Aorta (tissue), 5 donors: Measurements from ENCODE around the gene ALS2CL. TPM values are rescaled to one million over a fixed set of nuclear protein-coding genes. Genes with fewer than 3 reads are reported as not detected.

ENCODE experiments used
- ATAC-seq: fragments of 200-7000 bp; cut with Tn5 transposase; one replicate; pipeline ENCODE4 v1.9.1; 2022; ENCODE audit warnings: moderate library complexity; ENCODE audit not compliant: low FRiP score
- DNase-seq, 2 donors: peaks; one replicate each; pipeline ENCODE4 v3.0.0-alpha.2; 2020
- H3K27ac ChIP-seq, 2 donors: one replicate each; pipeline ENCODE4 v1.5.1; 2013; ENCODE audit warnings: low read length in 2 of 2, mild to moderate bottlenecking in 2 of 2, moderate library complexity in 2 of 2, control low read depth in 1 of 2, inconsistent platforms in 1 of 2, low read depth in 1 of 2
- H3K27me3 ChIP-seq, 2 donors: one replicate each; pipeline ENCODE4 v1.6.1; 2013; ENCODE audit warnings: control low read depth in 1 of 2, low read length in 1 of 2, mild to moderate bottlenecking in 1 of 2, moderate library complexity in 1 of 2; ENCODE audit not compliant: insufficient read depth in 2 of 2, control insufficient read depth in 1 of 2
- H3K36me3 ChIP-seq, 2 donors: one replicate each; pipeline ENCODE4 v1.6.1; 2013; ENCODE audit warnings: control low read depth in 1 of 2, low read length in 1 of 2, mild to moderate bottlenecking in 1 of 2; ENCODE audit not compliant: insufficient read depth in 2 of 2, control insufficient read depth in 1 of 2
- H3K4me1 ChIP-seq, 2 donors: one replicate each; pipeline ENCODE4 v1.6.1; 2013; ENCODE audit warnings: low read length in 2 of 2, control low read depth in 1 of 2, mild to moderate bottlenecking in 1 of 2, moderate library complexity in 1 of 2; ENCODE audit not compliant: insufficient read depth in 2 of 2, control insufficient read depth in 1 of 2
- H3K4me3 ChIP-seq, 2 donors: one replicate each; pipeline ENCODE4 v1.5.1; 2013; ENCODE audit warnings: low read length in 2 of 2, control low read depth in 1 of 2, mild to moderate bottlenecking in 1 of 2
- H3K9me3 ChIP-seq: one replicate; pipeline ENCODE4 v1.6.1; 2013; ENCODE audit warnings: mild to moderate bottlenecking, low read length; ENCODE audit not compliant: control insufficient read depth
- WGBS, 2 donors: extraction: QIAGEN DNeasy Blood & Tissue Kit; methylation state at CpG; one replicate each; pipeline ENCODE4 v1.1.7; 2013; 5-methylcytosine and 5-hydroxymethylcytosine counted together
- intact Hi-C, 2 donors: fragments of 100-400 bp; cut with DNase I; formaldehyde crosslinking; loops; one replicate each; pipeline versions ENCODE4 v1.14.2 to v1.15.0; 2022
- polyA plus RNA-seq, 2 donors: library from polyadenylated mRNA; stranded (reverse); fragments of 200-250 nt; gene quantifications; one replicate each; pipeline ENCODE4 v1.2.3, GENCODE V29; 2013
- total RNA-seq, 2 donors: library from RNA; stranded (reverse); fragmentation: NEBNext Ultra II Directional; extraction: Animal tissue kit (Norgen Biotek cat#: 25700); gene quantifications; one replicate each; pipeline ENCODE4 v1.2.1, GENCODE V29; 2021
- donor health status: healthy with polysubstance abuse.
- donor health status: Bipolar disorder and iron deficiency.
- donor health status: DM: no; HTN: no; CAD: no.
- donor health status: DM: no; HTN: no; CAD: no.
- donor health status: DM: yes; HTN: yes; CAD: no.

The ALS2CL gene
- total and polyA plus RNA-seq, 4 donors = 3.8 to 40.7 (median 24.9) TPM

DNA sequence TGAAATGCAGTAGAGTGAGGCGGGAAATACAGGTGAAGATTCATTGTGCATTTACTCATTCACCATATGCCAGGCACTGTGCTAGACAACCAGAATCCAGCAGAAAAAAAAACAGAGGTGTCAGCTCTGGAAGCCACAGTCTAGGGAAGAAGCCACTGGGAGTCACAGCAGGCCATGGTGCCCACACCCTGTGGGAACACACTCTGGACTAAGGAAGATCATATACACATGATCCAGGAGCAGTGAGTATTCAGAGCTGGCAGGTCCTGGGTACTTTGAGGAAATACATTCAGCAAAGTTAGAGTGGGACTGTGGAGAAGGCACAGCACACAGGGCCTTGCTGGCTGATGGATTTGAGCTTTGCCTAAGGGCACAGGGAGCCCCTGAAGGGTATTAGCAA lies 66.4 kb downstream of the ALS2CL start:
- no peak for DNase-seq
- 96 to 99% methylated on average over 1 of the region's 1 CpG for WGBS, 2 donors
- Histone ChIP-seq H3K27ac (no peak overlapping the region), H3K27me3 (no peaks in the 10 kb centered on the region), H3K9me3 (no peaks in the 10 kb centered on the region), H3K4me1 (no peaks in the 10 kb centered on the region), H3K36me3 (no peaks in the 10 kb centered on the region), H3K4me3 (no peak overlapping the region)
- intact Hi-C loops = no loop called here
- ATAC-seq = no peak

GRCh38 chr3:46626039-46626438 lies 67.4 kb downstream of the ALS2CL start:
- intact Hi-C loops = no loop called here
- DNase-seq (no peak), ATAC-seq (no peak)
- Histone ChIP-seq H3K4me3 (no peak overlapping the region), H3K27me3 (no peaks in the 10 kb centered on the region), H3K4me1 (no peaks in the 10 kb centered on the region), H3K27ac (no peak overlapping the region), H3K9me3 (no peaks in the 10 kb centered on the region), H3K36me3 (no peaks in the 10 kb centered on the region)
- 89 to 90% methylated on average over 4 of the region's 4 CpGs for WGBS, 2 donors

GRCh38 chr3:46624975-46625490 lies 68.4 kb downstream of the ALS2CL start:
- WGBS, 2 donors = 79 to 81% methylated on average over 3 of the region's 3 CpGs
- Histone ChIP-seq H3K36me3 (no peaks in the 10 kb centered on the region), H3K27me3 (no peaks in the 10 kb centered on the region), H3K4me3 (no peak overlapping the region), H3K9me3 (no peaks in the 10 kb centered on the region), H3K4me1 (no peaks in the 10 kb centered on the region), H3K27ac (no peak overlapping the region)
- ATAC-seq (no peak), DNase-seq (no peak)
- intact Hi-C loops = no loop called here

GRCh38 chr3:46624533-46624932 lies 68.9 kb downstream of the ALS2CL start:
- no peaks in the 10 kb centered on the region for H3K4me1 ChIP-seq
- H3K27me3 ChIP-seq = no peaks in the 10 kb centered on the region
- ATAC-seq (no peak), DNase-seq (no peak)
- H3K36me3 ChIP-seq = no peaks in the 10 kb centered on the region
- no peak overlapping the region for H3K27ac ChIP-seq
- H3K4me3 ChIP-seq = no peak overlapping the region
- 10 to 14% methylated on average over 2 of the region's 2 CpGs for WGBS, 2 donors
- H3K9me3 ChIP-seq = no peaks in the 10 kb centered on the region
- intact Hi-C loops = no loop called here

- DNase-seq (no peak), ATAC-seq (no peak)
- Histone ChIP-seq H3K36me3 (no peaks in the 10 kb centered on the region), H3K4me3 (no peak overlapping the region), H3K27me3 (no peaks in the 10 kb centered on the region), H3K4me1 (no peaks in the 10 kb centered on the region), H3K9me3 (no peaks in the 10 kb centered on the region), H3K27ac (no peak overlapping the region)
- WGBS, 2 donors = 46 to 51% methylated on average over 8 of the region's 8 CpGs
- intact Hi-C loops = no loop called here
Observed at GRCh38 chr3:46619845-46620778, 73.4 kb downstream of the ALS2CL start.

Other genes starting within 250 kb of the ALS2CL start
- 1 to 10 TPM; 3.2 to 5.5 TPM for gene LTF, start 228.8 kb downstream of the ALS2CL start, total RNA-seq
- gene LTF, start 228.8 kb downstream of the ALS2CL start, polyA plus RNA-seq = under 1 TPM; 0.13 to 0.59 TPM
- not detected for gene RTP3, start 195.7 kb downstream of the ALS2CL start, total RNA-seq
- not detected for gene RTP3, start 195.7 kb downstream of the ALS2CL start, polyA plus RNA-seq
- 1 to 10 TPM in 1 of 2 donors, under 1 TPM in 1; 0.78 to 8.8 TPM for gene LRRC2, start 127.4 kb downstream of the ALS2CL start, total RNA-seq
- gene LRRC2, start 127.4 kb downstream of the ALS2CL start, polyA plus RNA-seq = under 1 TPM; 0.03 to 0.13 TPM
- gene FAM240A, start 81.2 kb downstream of the ALS2CL start, total RNA-seq = not detected
- not detected for gene FAM240A, start 81.2 kb downstream of the ALS2CL start, polyA plus RNA-seq
- under 1 TPM; 0.55 to 0.99 TPM for gene TMIE, start 7.7 kb upstream of the ALS2CL start, total RNA-seq
- under 1 TPM; 0.75 to 1.00 TPM for gene TMIE, start 7.7 kb upstream of the ALS2CL start, polyA plus RNA-seq
- gene PRSS50, start 24.2 kb upstream of the ALS2CL start, total RNA-seq = not detected
- under 1 TPM in 1 of 2 donors, not detected in 1; 0.31 TPM for gene PRSS50, start 24.2 kb upstream of the ALS2CL start, polyA plus RNA-seq
- gene MYL3, start 169.8 kb upstream of the ALS2CL start, total RNA-seq = 1 to 10 TPM; 1.8 to 3.0 TPM
- 10 to 100 TPM in 1 of 2 donors, 1 to 10 TPM in 1; 2.6 to 14.3 TPM for gene MYL3, start 169.8 kb upstream of the ALS2CL start, polyA plus RNA-seq
- 1 to 10 TPM; 6.6 to 6.7 TPM for gene PTH1R, start 184.0 kb upstream of the ALS2CL start, total RNA-seq
- gene PTH1R, start 184.0 kb upstream of the ALS2CL start, polyA plus RNA-seq = 10 to 100 TPM in 1 of 2 donors, 1 to 10 TPM in 1; 8.4 to 38.6 TPM